Spleen (tissue), 11 donors: ENCODE measurements around the gene NDUFA11. TPM values are rescaled to one million over a fixed set of nuclear protein-coding genes. Genes with fewer than 3 reads are reported as not detected.

Experiments
- DNase-seq: peaks from one replicate; pipeline ENCODE4 v3.0.0-alpha.2; 2020
- H3K27ac ChIP-seq, 8 donors: fragments of 200-600 bp; sonication (generic) in 7 of 8; 1 replicate in 4 of 8; 2 replicates in 4 of 8; pipeline versions ENCODE4 v1.5.0 to v1.8.0; 2016 to 2021; ENCODE audit warnings: inconsistent platforms in 4 of 8, mild to moderate bottlenecking in 4 of 8, moderate library complexity in 1 of 8
- H3K27me3 ChIP-seq, 7 donors: fragments of 200-600 bp; sonication (generic) in 6 of 7; replicated peaks in 1 of 7; 1 replicate in 4 of 7; 2 replicates in 3 of 7; pipeline versions ENCODE4 v1.5.0 to v1.8.0; 2016 to 2021; ENCODE audit warnings: inconsistent platforms in 3 of 7, mild to moderate bottlenecking in 1 of 7
- H3K36me3 ChIP-seq, 6 donors: fragments of 200-600 bp; sonication (generic) in 5 of 6; 1 replicate in 4 of 6; 2 replicates in 2 of 6; pipeline versions ENCODE4 v1.5.0 to v1.8.0; 2016 to 2021; ENCODE audit warnings: inconsistent platforms in 2 of 6
- H3K4me1 ChIP-seq, 6 donors: fragments of 200-600 bp; sonication (generic) in 5 of 6; 1 replicate in 3 of 6; 2 replicates in 3 of 6; pipeline versions ENCODE4 v1.5.0 to v1.8.0; 2016 to 2021; ENCODE audit warnings: inconsistent platforms in 3 of 6
- H3K4me3 ChIP-seq, 8 donors: fragments of 200-600 bp; sonication (generic) in 7 of 8; 1 replicate in 4 of 8; 2 replicates in 4 of 8; pipeline versions ENCODE4 v1.5.0 to v1.8.0; 2016 to 2021; ENCODE audit warnings: inconsistent platforms in 4 of 8, mild to moderate bottlenecking in 4 of 8, moderate library complexity in 2 of 8
- H3K9me3 ChIP-seq, 8 donors: fragments of 200-600 bp; sonication (generic) in 7 of 8; 1 replicate in 4 of 8; 2 replicates in 4 of 8; pipeline versions ENCODE4 v1.5.0 to v1.8.0; 2016 to 2021; ENCODE audit warnings: inconsistent platforms in 4 of 8
- CTCF ChIP-seq, 11 experiments: fragments of 200-600 bp in 7 of 11; fragments of 450-650 bp in 4 of 11; sonication (generic) in 4 of 11; IDR thresholded peaks in 8 of 11; conservative IDR thresholded peaks in 3 of 11; 1 replicate in 7 of 11; 2 replicates in 4 of 11; pipeline versions ENCODE4 v1.4.0 to v1.8.0; 2016 to 2021; ENCODE audit warnings: antibody characterized with exemption in 11 of 11, inconsistent platforms in 4 of 11, mild to moderate bottlenecking in 1 of 11
- POLR2A ChIP-seq, 3 donors: fragments of 450-650 bp; IDR thresholded peaks; one replicate each; pipeline ENCODE4 v1.5.1; 2017; ENCODE audit warnings: antibody characterized with exemption in 3 of 3, mild to moderate bottlenecking in 1 of 3
- POLR2AphosphoS5 ChIP-seq, 3 donors: sonication (generic); formaldehyde crosslinking; IDR thresholded peaks; one replicate each; pipeline ENCODE4 v1.5.1; 2017; ENCODE audit warnings: antibody characterized with exemption in 3 of 3
- whole genome bisulfite sequencing, 5 donors: extraction: QIAGEN DNeasy Blood & Tissue Kit in 3 of 5; methylation state at CpG; one replicate each; pipeline versions ENCODE4 v1.1.5 to v1.1.7; 2013 to 2018; 5-methylcytosine and 5-hydroxymethylcytosine counted together
- intact Hi-C: fragments of 100-400 bp; cut with DNase I; formaldehyde crosslinking; loops from one replicate; pipeline ENCODE4 v1.15.0; 2023; ENCODE audit warnings: low total_unique reads
- polyA plus RNA-seq, 3 donors: library from polyadenylated mRNA; stranded (reverse); fragments of 200-250 nt; gene quantifications; one replicate each; pipeline ENCODE4 v1.2.1, GENCODE V29; 2013
- total RNA-seq, 7 donors: library from RNA; depleted of rRNA in 3 of 7; stranded (reverse); fragments of >200 nt in 3 of 7; fragmentation: NEBNext Ultra II Directional in 4 of 7; extraction: Animal tissue kit (Norgen Biotek cat#: 25700) in 4 of 7; gene quantifications; one replicate each; pipeline versions ENCODE4 v1.1.0 to v1.2.1, GENCODE V29; 2016 to 2021
- donor health status: healthy with polysubstance abuse.
- donor health status: DM: no; HTN: no; CAD: no; lungs with moderate emphysema.
- donor health status: DM: no; HTN: no; CAD: no.
- donor health status: Bipolar disorder and iron deficiency.
- donor health status: healthy.
- donor health status: DM: no; HTN: no; CAD: no.
- donor health status: DM: yes; HTN: yes; CAD: no.

The NDUFA11 gene
- total and polyA plus RNA-seq, 10 donors: 83.8 to 377 (median 123) TPM

GRCh38 chr19:5899728-5900526, 3.7 kb downstream of the NDUFA11 start:
- H3K36me3 ChIP-seq: peaks cover 0 to 60% (median 25%) of the 10 kb centered on the region in 6 donors
- 82 to 91% (median 86%) methylated on average over 9 to 13 of the region's 13 CpGs for WGBS, 5 donors
- peaks cover 7 to 52% (median 30%) of the 10 kb centered on the region in 6 donors for H3K4me1 ChIP-seq
- no peak for TF ChIP-seq POLR2A (IDR thresholded peaks at IDR 0.05)
- no peak for TF ChIP-seq POLR2AphosphoS5 (IDR thresholded peaks at IDR 0.05)
- TF ChIP-seq CTCF (IDR thresholded peaks at IDR 0.05 in 8 of 11, conservative IDR thresholded peaks at IDR 0.05 in 3 of 11): no peak
- no peaks in the 10 kb centered on the region for H3K9me3 ChIP-seq
- intact Hi-C loops: loop anchor here (10.0 kb wide), 1 partner anchor 65 kb away; no protein-coding TSS in a partner anchor
- no peaks in the 10 kb centered on the region for H3K27me3 ChIP-seq
- no peak overlapping the region for H3K4me3 ChIP-seq
- no peak for DNase-seq
- H3K27ac ChIP-seq: no peak overlapping the region

GRCh38 chr19:5897189-5897969, 6.2 kb downstream of the NDUFA11 start:
- intact Hi-C loops: no loop called here
- no peak for TF ChIP-seq POLR2AphosphoS5 (IDR thresholded peaks at IDR 0.05)
- TF ChIP-seq CTCF (IDR thresholded peaks at IDR 0.05 in 8 of 11, conservative IDR thresholded peaks at IDR 0.05 in 3 of 11): no peak
- TF ChIP-seq POLR2A (IDR thresholded peaks at IDR 0.05): no peak
- Histone ChIP-seq H3K9me3 (no peaks in the 10 kb centered on the region), H3K27ac (no peak overlapping the region), H3K27me3 (peaks cover 0 to 2% (median 0%) of the 10 kb centered on the region in 7 donors), H3K36me3 (peaks cover 0 to 72% (median 33%) of the 10 kb centered on the region in 6 donors), H3K4me3 (no peak overlapping the region), H3K4me1 (peaks cover under 1 to 64% (median 38%) of the 10 kb centered on the region in 6 donors)
- DNase-seq: no peak
- 94 to 100% (median 95%) methylated on average over 25 to 30 of the region's 30 CpGs for WGBS, 5 donors

- H3K4me3 ChIP-seq: no peak overlapping the region
- no peak overlapping the region for H3K27ac ChIP-seq
- 88 to 96% (median 93%) methylated on average over 19 to 29 of the region's 29 CpGs for WGBS, 5 donors
- no peak for DNase-seq
- TF ChIP-seq POLR2A (IDR thresholded peaks at IDR 0.05): no peak
- TF ChIP-seq POLR2AphosphoS5 (IDR thresholded peaks at IDR 0.05): no peak
- no peak for TF ChIP-seq CTCF (IDR thresholded peaks at IDR 0.05 in 8 of 11, conservative IDR thresholded peaks at IDR 0.05 in 3 of 11)
- intact Hi-C loops: no loop called here
- peaks cover 0 to 11% (median 8%) of the 10 kb centered on the region in 7 donors for H3K27me3 ChIP-seq
- peaks cover 0 to 64% (median 36%) of the 10 kb centered on the region in 6 donors for H3K4me1 ChIP-seq
- no peaks in the 10 kb centered on the region for H3K9me3 ChIP-seq
- H3K36me3 ChIP-seq: peaks cover 0 to 66% (median 33%) of the 10 kb centered on the region in 6 donors
These were observed 7.1 kb downstream of the NDUFA11 start for GRCh38 chr19:5896365-5897076.
